GM20000 (cell line): ENCODE results near the gene NPHP1.
"Not testable (repeated sequence)": the region's sequence is repeated elsewhere in the genome, so short reads cannot be mapped to it uniquely, and the experiment has no call there.

Experiments
- DNase-seq: peaks from one replicate; pipeline ENCODE4 v3.0.0; 2012; ENCODE audit warnings: low spot score
- TF ChIP-seq, protein P1 (sequence below): IDR thresholded peaks from 2 replicates; pipeline ENCODE4 v1.5.1; 2012; ENCODE audit warnings: mild to moderate bottlenecking, control low read depth; ENCODE audit errors: extremely low read depth, missing control alignments

The NPHP1 gene

GRCh38 chr2:110095994-110096633, 108.7 kb downstream of the NPHP1 start:
- DNase-seq: no peak
- TF ChIP-seq, protein P1, sequence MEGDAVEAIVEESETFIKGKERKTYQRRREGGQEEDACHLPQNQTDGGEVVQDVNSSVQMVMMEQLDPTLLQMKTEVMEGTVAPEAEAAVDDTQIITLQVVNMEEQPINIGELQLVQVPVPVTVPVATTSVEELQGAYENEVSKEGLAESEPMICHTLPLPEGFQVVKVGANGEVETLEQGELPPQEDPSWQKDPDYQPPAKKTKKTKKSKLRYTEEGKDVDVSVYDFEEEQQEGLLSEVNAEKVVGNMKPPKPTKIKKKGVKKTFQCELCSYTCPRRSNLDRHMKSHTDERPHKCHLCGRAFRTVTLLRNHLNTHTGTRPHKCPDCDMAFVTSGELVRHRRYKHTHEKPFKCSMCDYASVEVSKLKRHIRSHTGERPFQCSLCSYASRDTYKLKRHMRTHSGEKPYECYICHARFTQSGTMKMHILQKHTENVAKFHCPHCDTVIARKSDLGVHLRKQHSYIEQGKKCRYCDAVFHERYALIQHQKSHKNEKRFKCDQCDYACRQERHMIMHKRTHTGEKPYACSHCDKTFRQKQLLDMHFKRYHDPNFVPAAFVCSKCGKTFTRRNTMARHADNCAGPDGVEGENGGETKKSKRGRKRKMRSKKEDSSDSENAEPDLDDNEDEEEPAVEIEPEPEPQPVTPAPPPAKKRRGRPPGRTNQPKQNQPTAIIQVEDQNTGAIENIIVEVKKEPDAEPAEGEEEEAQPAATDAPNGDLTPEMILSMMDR: no peak

DNA sequence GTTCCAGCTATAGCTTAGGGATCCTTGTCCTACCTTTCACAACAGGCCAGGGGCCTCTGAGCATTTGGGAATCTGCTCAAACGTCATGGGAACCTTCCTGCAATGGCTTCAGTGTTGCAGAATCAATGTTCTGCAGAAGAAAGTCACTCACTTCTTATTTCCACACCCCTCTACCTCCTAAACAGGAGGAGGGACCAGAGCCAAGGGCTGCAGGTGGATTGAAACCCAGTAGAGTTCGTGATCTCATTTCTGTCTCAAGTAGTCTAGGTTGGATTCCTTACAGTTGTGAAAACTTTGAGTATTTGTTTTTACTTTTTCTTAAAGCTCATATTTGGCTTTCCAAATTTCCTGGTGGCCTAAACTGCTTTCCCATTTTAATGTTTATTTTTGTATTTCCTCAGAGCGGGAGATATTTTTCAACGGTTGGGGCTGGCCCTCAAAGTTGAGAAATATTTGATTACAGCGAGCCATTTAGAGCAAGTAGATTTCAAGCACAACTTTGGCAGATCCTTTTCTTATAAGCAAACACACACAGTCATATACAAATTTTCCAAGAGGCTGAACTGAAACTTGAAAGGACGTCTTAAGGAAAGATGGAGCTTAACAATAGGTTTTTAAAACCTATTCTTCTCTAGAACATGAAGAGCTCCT, 109.8 kb downstream of the NPHP1 start:
- not testable (repeated sequence) for DNase-seq

GRCh38 chr2:110093924-110094323, 110.9 kb downstream of the NPHP1 start:
- DNase-seq: not testable (repeated sequence)

GRCh38 chr2:110090164-110090563, 114.6 kb downstream of the NPHP1 start:
- not testable (repeated sequence) for DNase-seq

GRCh38 chr2:110083757-110084156, 121.1 kb downstream of the NPHP1 start:
- not testable (repeated sequence) for DNase-seq

DNA sequence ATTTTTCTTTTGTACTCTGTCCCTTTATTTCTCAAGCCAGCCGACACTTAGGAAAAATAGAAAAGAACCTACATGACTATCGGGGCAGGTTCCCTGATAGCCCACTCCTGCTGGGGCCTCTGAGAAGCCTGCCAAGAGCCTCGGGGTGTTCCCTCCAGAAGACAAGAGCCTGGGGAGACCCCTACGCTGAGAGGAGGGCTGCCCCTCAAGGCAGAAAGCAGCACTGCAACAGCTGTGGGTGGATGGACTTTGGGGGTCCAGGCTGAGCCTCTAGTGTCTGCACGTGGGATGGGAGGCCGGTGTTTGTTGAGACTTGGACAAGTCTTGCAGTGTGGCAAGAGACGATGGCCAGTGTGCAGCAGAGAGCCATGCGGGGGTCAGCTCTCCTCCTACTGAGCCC, 121.7 kb downstream of the NPHP1 start:
- not testable (repeated sequence) for DNase-seq

GRCh38 chr2:110078104-110078503, 126.7 kb downstream of the NPHP1 start:
- not testable (repeated sequence) for DNase-seq

GRCh38 chr2:110075896-110076295, 128.9 kb downstream of the NPHP1 start:
- not testable (repeated sequence) for DNase-seq
